Uterus (tissue), 2 donors: Measurements from ENCODE around the gene COL6A3.
A peak's percentile ranks its signal among the peaks of the same experiment; 100 is the strongest.

Source experiments
- CTCF ChIP-seq, 4 experiments: fragments of 200-600 bp in 2 of 4; fragments of 450-650 bp in 2 of 4; sonication (generic) in 2 of 4; IDR thresholded peaks; one replicate each; pipeline ENCODE4 v1.5.1; 2016 to 2019; ENCODE audit warnings: antibody characterized with exemption in 4 of 4, mild to moderate bottlenecking in 2 of 4, moderate library complexity in 1 of 4
- POLR2A ChIP-seq, 2 donors: fragments of 450-650 bp; IDR thresholded peaks; one replicate each; pipeline ENCODE4 v1.6.1; 2016; ENCODE audit warnings: antibody characterized with exemption in 2 of 2, mild to moderate bottlenecking in 1 of 2, moderate library complexity in 1 of 2

GRCh38 chr2:237423891-237424290 is 9.9 kb upstream of the COL6A3 start:
- TF ChIP-seq POLR2A (IDR thresholded peaks at IDR 0.05) (no peak), CTCF (IDR thresholded peaks at IDR 0.05) (peak in 1 of 4 experiments; percentile 7)
